ENCODE results near the gene TLE3.

Gene TLE3

DNA sequence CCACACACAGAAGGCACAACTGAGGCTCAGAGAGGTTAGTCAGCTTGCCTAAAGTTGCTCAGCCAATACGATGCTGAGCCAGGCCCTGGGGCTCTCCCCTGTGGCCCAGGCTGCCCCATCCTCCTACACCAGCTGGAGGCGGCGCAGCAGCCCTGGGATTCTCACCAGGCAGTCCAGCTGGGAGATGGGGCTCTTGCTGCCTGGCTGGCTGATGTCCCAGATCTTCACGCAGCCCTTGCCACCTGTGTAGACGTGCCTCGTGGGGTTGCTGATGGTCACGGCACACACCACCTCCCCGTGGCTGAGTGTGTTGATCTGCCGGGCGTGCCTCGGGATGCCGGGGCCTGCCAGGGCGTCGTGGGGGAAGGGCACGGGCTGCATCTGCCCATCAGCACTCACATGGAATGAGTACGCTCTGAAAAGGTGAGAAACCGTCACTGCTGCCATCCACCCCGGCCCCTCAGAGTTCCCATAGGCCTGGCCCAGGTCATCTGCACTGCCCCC, 42.8 kb downstream of the TLE3 start:
- no peak for DNase-seq (ENCODE audit: low read depth)
- no peak for TF ChIP-seq CTCF (IDR thresholded peaks at IDR 0.05; ENCODE audit: control insufficient read depth, insufficient read depth, low read depth, low read length, missing control alignments)
- H3K4me3 ChIP-seq (ENCODE audit: control insufficient read depth, low read depth, low read length), result no peak overlapping the region

DNA sequence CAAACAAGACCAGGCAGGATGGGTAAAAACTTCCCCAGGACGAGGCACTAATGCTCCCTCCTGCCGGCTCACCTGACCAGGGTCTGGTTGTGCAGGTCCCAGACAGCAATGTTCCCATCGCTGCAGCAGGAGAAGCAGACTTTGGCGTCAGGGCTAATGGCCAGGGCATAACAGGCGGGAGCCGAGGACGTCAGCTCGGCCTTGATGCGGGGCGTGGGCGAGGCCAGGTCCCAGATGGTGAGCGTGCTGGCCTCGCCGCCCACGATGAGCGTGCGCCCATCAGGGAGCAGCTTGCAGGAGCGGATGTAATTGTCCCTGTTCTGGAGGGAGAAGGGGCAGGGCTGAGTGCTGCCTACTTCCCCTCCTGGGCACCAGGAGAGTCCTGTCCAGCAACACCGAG, 43.4 kb downstream of the TLE3 start:
- TF ChIP-seq CTCF (IDR thresholded peaks at IDR 0.05; ENCODE audit: control insufficient read depth, insufficient read depth, low read depth, low read length, missing control alignments), result no peak
- no peak overlapping the region for H3K4me3 ChIP-seq (ENCODE audit: control insufficient read depth, low read depth, low read length)
- no peak for DNase-seq (ENCODE audit: low read depth)

GRCh38 chr15:70053716-70054229, 43.9 kb downstream of the TLE3 start:
- TF ChIP-seq CTCF (IDR thresholded peaks at IDR 0.05; ENCODE audit: control insufficient read depth, insufficient read depth, low read depth, low read length, missing control alignments), result no peak
- DNase-seq (ENCODE audit: low read depth), result no peak
- no peak overlapping the region for H3K4me3 ChIP-seq (ENCODE audit: control insufficient read depth, low read depth, low read length)

GRCh38 chr15:70053001-70053715, 44.6 kb downstream of the TLE3 start:
- no peak for DNase-seq (ENCODE audit: low read depth)
- H3K4me3 ChIP-seq (ENCODE audit: control insufficient read depth, low read depth, low read length), result no peak overlapping the region
- no peak for TF ChIP-seq CTCF (IDR thresholded peaks at IDR 0.05; ENCODE audit: control insufficient read depth, insufficient read depth, low read depth, low read length, missing control alignments)

- no peak for DNase-seq (ENCODE audit: low read depth)
- TF ChIP-seq CTCF (IDR thresholded peaks at IDR 0.05; ENCODE audit: control insufficient read depth, insufficient read depth, low read depth, low read length, missing control alignments), result no peak
- H3K4me3 ChIP-seq (ENCODE audit: control insufficient read depth, low read depth, low read length), result no peak overlapping the region
Observed at GRCh38 chr15:70051948-70052633, 45.6 kb downstream of the TLE3 start.

GRCh38 chr15:70050970-70051369, 46.7 kb downstream of the TLE3 start:
- TF ChIP-seq CTCF (IDR thresholded peaks at IDR 0.05; ENCODE audit: control insufficient read depth, insufficient read depth, low read depth, low read length, missing control alignments), result no peak

More at GRCh38 chr15:70050970-70051369, 46.7 kb downstream of the TLE3 start:
- no peak overlapping the region for H3K4me3 ChIP-seq (ENCODE audit: control insufficient read depth, low read depth, low read length)
- DNase-seq (ENCODE audit: low read depth), result no peak

All from AG09309 (cell line).